Upper lobe of right lung (tissue), 1 donor: ENCODE measurements around the gene CCNDBP1. TPM values are rescaled to one million over a fixed set of nuclear protein-coding genes. Genes with fewer than 3 reads are reported as not detected.
"Not testable (repeated sequence)": the region's sequence is repeated elsewhere in the genome, so short reads cannot be mapped to it uniquely, and the experiment has no call there.

Experiments used
- ATAC-seq: fragments of 200-7000 bp; cut with Tn5 transposase; one replicate; pipeline ENCODE4 v1.9.1; 2020; ENCODE audit warnings: mild to moderate bottlenecking, moderate library complexity
- DNase-seq: peaks from one replicate; pipeline ENCODE4 v3.0.0-alpha.2; 2020
- H3K27ac ChIP-seq: fragments of 200-600 bp; one replicate; pipeline ENCODE4 v1.8.0; 2022
- H3K27me3 ChIP-seq: fragments of 200-600 bp; one replicate; pipeline ENCODE4 v1.8.0; 2022; ENCODE audit warnings: mild to moderate bottlenecking
- H3K36me3 ChIP-seq: fragments of 200-600 bp; one replicate; pipeline ENCODE4 v1.8.0; 2022
- H3K4me1 ChIP-seq: fragments of 200-600 bp; one replicate; pipeline ENCODE4 v1.8.0; 2022
- H3K4me3 ChIP-seq: fragments of 200-600 bp; one replicate; pipeline ENCODE4 v1.8.0; 2022; ENCODE audit warnings: mild to moderate bottlenecking
- H3K9me3 ChIP-seq: fragments of 200-600 bp; one replicate; pipeline ENCODE4 v1.8.0; 2022
- intact Hi-C: fragments of 100-400 bp; cut with DNase I; formaldehyde crosslinking; loops from one replicate; pipeline ENCODE4 v1.11.0; 2022
- total RNA-seq: library from RNA; stranded (reverse); fragmentation: NEBNext Ultra II Directional; extraction: Animal tissue kit (Norgen Biotek cat#: 25700); gene quantifications from one replicate; pipeline ENCODE4 v1.2.1, GENCODE V29; 2021
- TF ChIP-seq, protein P1 (sequence below): fragments of 200-600 bp; IDR thresholded peaks from one replicate; pipeline ENCODE4 v1.8.0; 2022; ENCODE audit warnings: antibody characterized with exemption
- donor health status: DM: no; HTN: yes; CAD: no; lungs with severe emphysema.

CCNDBP1 gene
- total RNA-seq, 1 donor from 2014 or later, result 57.9 TPM

DNA sequence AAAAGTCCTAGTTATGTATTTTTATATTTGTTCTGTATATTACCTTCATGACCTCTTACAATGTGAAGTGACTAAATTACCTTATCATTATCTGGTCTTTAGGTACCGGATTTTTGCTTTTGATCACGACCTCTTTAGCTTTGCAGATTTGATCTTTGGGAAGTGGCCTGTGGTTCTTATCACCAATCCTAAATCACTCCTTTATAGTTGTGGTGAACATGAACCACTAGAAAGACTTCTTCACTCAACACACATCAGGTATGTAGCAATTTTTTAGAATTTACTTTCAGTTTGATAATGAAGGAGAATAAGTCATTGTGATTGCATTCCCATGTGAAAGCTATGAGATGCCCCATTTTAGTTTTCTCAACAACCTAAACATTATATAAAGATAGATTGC, 33.5 kb upstream of the CCNDBP1 start:
- DNase-seq, result no peak
- H3K4me1 ChIP-seq, result no peaks in the 10 kb centered on the region
- ATAC-seq, result no peak

DNA sequence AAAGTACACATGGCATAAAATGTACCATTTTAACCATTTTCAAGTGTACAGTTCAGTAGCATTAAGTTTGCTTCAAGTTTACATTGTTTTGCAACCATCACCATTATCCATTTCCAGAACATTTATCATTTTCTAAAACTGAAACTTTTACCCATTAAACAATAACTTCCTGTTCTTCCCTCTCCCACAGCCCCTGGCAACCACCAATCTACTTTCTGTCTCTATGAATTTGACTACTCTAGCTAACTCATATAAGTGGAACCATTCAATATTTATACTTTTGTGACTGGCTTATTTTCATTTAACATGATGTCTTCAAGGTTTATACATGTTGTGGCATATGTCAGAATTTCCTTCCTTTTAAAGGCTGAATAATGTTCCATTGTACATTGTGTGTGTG, 31.9 kb upstream of the CCNDBP1 start:
- Histone ChIP-seq H3K27ac (no peak overlapping the region), H3K4me3 (no peak overlapping the region), H3K4me1 (no peaks in the 10 kb centered on the region), H3K27me3 (no peaks in the 10 kb centered on the region), H3K36me3 (peaks cover 95% of the 10 kb centered on the region), H3K9me3 (no peaks in the 10 kb centered on the region)
- no peak for DNase-seq
- TF ChIP-seq, protein P1, sequence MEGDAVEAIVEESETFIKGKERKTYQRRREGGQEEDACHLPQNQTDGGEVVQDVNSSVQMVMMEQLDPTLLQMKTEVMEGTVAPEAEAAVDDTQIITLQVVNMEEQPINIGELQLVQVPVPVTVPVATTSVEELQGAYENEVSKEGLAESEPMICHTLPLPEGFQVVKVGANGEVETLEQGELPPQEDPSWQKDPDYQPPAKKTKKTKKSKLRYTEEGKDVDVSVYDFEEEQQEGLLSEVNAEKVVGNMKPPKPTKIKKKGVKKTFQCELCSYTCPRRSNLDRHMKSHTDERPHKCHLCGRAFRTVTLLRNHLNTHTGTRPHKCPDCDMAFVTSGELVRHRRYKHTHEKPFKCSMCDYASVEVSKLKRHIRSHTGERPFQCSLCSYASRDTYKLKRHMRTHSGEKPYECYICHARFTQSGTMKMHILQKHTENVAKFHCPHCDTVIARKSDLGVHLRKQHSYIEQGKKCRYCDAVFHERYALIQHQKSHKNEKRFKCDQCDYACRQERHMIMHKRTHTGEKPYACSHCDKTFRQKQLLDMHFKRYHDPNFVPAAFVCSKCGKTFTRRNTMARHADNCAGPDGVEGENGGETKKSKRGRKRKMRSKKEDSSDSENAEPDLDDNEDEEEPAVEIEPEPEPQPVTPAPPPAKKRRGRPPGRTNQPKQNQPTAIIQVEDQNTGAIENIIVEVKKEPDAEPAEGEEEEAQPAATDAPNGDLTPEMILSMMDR, result no peak
- intact Hi-C loops, result no loop called here
- no peak for ATAC-seq

More for the DNA sequence above, 33.5 kb upstream of the CCNDBP1 start:
- TF ChIP-seq, protein P1, result no peak
- H3K36me3 ChIP-seq, result peaks cover 98% of the 10 kb centered on the region
- H3K4me3 ChIP-seq, result no peak overlapping the region
- no peaks in the 10 kb centered on the region for H3K27me3 ChIP-seq
- no peaks in the 10 kb centered on the region for H3K9me3 ChIP-seq
- H3K27ac ChIP-seq, result no peak overlapping the region
- intact Hi-C loops, result no loop called here

DNA sequence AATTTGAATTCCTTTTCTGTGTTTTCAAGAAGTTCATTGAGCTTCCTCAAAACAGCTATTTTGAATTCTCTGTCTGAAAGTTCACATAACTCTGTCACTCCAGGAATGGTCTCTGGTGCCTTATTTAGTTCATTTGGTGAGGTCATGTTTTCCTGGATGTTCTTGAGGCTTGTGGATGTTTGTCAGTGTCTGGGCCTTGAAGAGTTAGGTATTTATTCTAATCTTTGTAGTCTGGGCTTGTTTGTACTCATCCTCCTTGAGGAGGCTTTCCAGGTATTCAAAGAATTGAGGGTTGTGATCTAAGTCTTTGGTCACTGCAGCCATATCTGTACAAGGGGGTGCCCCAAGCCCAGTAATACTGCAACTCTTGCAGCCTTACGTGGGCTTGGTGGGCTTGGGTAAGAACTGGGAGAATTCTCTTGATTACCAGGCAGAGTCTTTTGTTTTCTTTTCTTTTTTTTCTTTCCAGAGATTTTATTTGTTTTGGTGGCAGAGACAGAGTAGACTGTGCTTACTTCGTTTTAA, 19.3 kb upstream of the CCNDBP1 start:
- no peak for DNase-seq
- Histone ChIP-seq H3K36me3 (peaks cover 56% of the 10 kb centered on the region), H3K9me3 (no peaks in the 10 kb centered on the region), H3K27ac (no peak overlapping the region), H3K4me1 (no peaks in the 10 kb centered on the region), H3K27me3 (no peaks in the 10 kb centered on the region), H3K4me3 (no peak overlapping the region)
- ATAC-seq, result no peak
- TF ChIP-seq, protein P1, result no peak
- intact Hi-C loops, result no loop called here

DNA sequence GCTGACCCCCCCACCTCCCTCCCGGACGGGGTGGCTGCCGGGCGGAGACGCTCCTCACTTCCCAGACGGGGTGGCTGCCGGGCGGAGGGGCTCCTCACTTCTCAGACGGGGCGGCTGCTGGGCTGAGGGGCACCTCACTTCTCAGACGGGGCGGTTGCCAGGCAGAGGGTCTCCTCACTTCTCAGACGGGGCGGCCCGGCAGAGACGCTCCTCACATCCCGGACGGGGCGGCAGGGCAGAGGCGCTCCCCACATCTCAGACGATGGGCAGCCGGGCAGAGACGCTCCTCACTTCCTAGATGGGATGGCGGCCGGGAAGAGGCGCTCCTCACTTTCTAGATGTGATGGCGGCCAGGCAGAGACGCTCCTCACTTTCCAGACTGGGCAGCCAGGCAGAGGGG, 17.9 kb upstream of the CCNDBP1 start:
- intact Hi-C loops, H3K9me3 ChIP-seq, ATAC-seq, DNase-seq, H3K27ac ChIP-seq, H3K27me3 ChIP-seq, H3K4me1 ChIP-seq, H3K4me3 ChIP-seq: not testable (repeated sequence)
- H3K36me3 ChIP-seq, result peaks cover 47% of the 10 kb centered on the region

DNA sequence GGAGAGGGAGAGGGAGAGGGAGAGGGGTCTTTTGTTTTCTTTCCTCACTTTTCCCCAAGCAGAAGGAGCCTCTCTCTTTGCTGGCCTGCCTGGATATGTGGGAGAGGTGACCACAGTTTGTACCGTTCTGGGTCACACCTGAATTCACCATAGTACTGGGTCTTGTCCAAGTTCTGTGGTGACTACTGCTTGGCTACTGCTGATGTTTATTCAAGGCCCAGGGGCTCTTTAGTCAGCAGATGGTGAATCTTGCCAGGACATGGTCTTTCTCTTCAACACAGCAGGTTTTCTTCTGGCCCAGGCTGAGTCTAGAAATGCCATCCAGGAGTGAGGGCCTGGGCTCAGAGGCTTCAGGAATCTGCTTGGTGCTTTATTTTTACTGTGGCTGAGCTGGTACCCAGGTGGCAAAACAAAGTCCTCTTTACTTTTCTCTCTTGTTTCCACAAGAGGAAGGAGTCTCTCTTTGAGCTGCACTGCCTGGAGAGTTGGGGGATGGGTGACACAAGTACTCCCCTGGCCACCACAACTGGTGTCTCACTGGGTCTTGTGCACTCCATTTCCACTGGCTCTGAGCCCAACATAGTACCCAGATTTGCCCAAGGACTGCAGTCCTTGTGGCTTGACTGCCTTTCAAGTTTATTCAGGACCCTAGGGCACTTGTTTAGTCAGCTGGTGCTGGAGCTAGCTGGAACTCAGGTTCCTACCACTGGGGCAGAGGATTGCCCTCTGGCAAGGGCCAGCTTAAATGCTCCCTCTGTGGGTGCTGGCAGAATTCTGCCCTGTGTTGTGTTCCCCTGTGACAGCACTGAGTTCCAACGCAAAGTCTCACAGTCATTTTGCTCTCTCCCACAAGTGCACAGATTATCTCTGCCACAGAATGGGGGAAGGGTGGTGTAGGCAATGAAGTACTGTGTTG, 16.8 kb upstream of the CCNDBP1 start:
- ATAC-seq (peak; percentile 27), DNase-seq (no peak)
- TF ChIP-seq, protein P1, result no peak
- no peak overlapping the region for H3K4me3 ChIP-seq
- no peaks in the 10 kb centered on the region for H3K27me3 ChIP-seq
- H3K9me3 ChIP-seq, result no peaks in the 10 kb centered on the region
- H3K27ac ChIP-seq, result no peak overlapping the region
- no peaks in the 10 kb centered on the region for H3K4me1 ChIP-seq
- intact Hi-C loops, result no loop called here
- H3K36me3 ChIP-seq, result peaks cover 49% of the 10 kb centered on the region

DNA sequence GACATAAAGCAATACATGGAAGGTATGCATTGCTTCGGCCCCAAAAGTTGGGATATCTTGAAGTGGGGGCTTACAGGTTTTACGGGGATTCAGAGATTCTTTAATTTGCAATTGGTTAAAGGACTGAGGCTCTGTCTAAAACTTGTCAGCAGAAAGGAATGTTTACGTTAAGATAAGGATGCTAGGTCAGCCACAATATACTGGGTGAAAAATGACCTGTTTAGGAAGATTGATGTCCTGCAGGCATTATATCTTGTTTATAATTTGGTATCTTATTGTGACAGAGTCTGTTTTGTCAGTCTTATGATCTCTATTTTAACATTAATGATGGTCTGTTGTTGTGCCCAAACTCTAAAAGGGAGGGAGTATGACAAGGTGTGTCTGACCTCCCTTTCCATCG, 15.3 kb upstream of the CCNDBP1 start:
- Histone ChIP-seq H3K36me3 (peaks cover 51% of the 10 kb centered on the region), H3K4me1 (no peaks in the 10 kb centered on the region), H3K27ac (no peak overlapping the region), H3K4me3 (no peak overlapping the region), H3K9me3 (no peaks in the 10 kb centered on the region), H3K27me3 (no peaks in the 10 kb centered on the region)
- intact Hi-C loops, result no loop called here
- DNase-seq (no peak), ATAC-seq (no peak)
- TF ChIP-seq, protein P1, result no peak

DNA sequence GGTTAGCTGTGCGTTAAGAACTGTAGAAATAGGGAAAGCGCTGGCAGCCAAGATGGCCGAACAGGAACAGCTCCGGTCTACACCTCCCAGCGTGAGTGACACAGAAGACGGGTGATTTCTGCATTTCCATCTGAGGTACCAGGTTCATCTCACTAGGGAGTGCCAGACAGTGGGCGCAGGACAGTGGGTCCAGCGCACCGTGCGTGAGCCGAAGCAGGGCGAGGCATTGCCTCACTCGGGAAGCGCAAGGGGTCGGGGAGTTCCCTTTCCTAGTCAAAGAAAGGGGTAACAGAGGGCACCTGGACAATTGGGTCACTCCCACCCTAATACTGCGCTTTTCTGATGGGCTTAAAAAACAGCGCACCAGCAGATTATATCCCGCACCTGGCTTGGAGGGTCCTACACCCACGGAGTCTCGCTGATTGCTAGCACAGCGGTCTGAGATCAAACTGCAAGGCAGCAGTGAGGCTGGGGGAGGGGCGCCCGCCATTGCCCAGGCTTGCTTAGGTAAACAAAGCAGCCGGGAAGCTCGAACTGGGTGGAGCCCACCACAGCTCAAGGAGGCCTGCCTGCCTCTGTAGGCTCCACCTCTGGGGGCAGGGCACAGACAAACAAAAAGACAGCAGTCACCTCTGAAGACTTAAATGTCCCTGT, 9.4 kb upstream of the CCNDBP1 start:
- H3K9me3 ChIP-seq, H3K4me3 ChIP-seq, intact Hi-C loops, ATAC-seq, H3K27ac ChIP-seq, DNase-seq, H3K4me1 ChIP-seq, H3K27me3 ChIP-seq: not testable (repeated sequence)
- peaks cover 59% of the 10 kb centered on the region for H3K36me3 ChIP-seq

DNA sequence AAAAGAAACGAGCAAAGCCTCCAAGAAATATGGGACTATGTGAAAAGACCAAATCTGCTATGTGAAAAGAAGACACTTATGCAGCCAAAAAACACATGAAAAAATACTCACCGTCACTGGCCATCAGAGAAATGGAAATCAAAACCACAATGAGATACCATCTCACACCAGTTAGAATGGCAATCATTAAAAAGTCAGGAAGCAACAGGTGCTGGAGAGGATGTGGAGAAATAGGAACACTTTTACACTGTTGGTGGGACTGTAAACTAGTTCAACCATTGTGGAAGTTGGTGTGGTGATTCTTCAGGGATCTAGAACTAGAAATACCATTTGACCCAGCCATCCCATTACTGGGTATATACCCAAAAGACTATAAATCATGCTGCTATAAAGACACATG, 8.1 kb upstream of the CCNDBP1 start:
- H3K9me3 ChIP-seq, H3K4me1 ChIP-seq, H3K27ac ChIP-seq, H3K27me3 ChIP-seq, ATAC-seq, DNase-seq, H3K4me3 ChIP-seq, intact Hi-C loops: not testable (repeated sequence)
- peaks cover 67% of the 10 kb centered on the region for H3K36me3 ChIP-seq
